SU-DHL-6 (cell line): ENCODE measurements around the gene ITGA6.

Experiments used
- EZH2phosphoT487 ChIP-seq: fragments of 200-600 bp; sonication (generic), shearing (Covaris generic); conservative IDR thresholded peaks from 2 replicates; pipeline ENCODE4 v1.6.1; 2018; ENCODE audit warnings: mild to moderate bottlenecking, antibody characterized with exemption, low read length, moderate library complexity, mixed read lengths
- TF ChIP-seq, protein P1 (sequence below): fragments of 200-600 bp; sonication (generic); IDR thresholded peaks from one replicate; pipeline ENCODE4 v1.5.1; 2017; ENCODE audit warnings: antibody characterized with exemption, mild to moderate bottlenecking, low read length, moderate library complexity; ENCODE audit not compliant: insufficient read depth, poor library complexity, severe bottlenecking

- TF ChIP-seq, protein P1, sequence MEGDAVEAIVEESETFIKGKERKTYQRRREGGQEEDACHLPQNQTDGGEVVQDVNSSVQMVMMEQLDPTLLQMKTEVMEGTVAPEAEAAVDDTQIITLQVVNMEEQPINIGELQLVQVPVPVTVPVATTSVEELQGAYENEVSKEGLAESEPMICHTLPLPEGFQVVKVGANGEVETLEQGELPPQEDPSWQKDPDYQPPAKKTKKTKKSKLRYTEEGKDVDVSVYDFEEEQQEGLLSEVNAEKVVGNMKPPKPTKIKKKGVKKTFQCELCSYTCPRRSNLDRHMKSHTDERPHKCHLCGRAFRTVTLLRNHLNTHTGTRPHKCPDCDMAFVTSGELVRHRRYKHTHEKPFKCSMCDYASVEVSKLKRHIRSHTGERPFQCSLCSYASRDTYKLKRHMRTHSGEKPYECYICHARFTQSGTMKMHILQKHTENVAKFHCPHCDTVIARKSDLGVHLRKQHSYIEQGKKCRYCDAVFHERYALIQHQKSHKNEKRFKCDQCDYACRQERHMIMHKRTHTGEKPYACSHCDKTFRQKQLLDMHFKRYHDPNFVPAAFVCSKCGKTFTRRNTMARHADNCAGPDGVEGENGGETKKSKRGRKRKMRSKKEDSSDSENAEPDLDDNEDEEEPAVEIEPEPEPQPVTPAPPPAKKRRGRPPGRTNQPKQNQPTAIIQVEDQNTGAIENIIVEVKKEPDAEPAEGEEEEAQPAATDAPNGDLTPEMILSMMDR, result no peak
- no peak for TF ChIP-seq EZH2phosphoT487
Measured at GRCh38 chr2:172473167-172473566, 45.8 kb downstream of the ITGA6 start.
